ENCODE measurements around the gene ATP2B2.
A peak's percentile ranks its signal among the peaks of the same experiment; 100 is the strongest.

ATP2B2 gene

DNA sequence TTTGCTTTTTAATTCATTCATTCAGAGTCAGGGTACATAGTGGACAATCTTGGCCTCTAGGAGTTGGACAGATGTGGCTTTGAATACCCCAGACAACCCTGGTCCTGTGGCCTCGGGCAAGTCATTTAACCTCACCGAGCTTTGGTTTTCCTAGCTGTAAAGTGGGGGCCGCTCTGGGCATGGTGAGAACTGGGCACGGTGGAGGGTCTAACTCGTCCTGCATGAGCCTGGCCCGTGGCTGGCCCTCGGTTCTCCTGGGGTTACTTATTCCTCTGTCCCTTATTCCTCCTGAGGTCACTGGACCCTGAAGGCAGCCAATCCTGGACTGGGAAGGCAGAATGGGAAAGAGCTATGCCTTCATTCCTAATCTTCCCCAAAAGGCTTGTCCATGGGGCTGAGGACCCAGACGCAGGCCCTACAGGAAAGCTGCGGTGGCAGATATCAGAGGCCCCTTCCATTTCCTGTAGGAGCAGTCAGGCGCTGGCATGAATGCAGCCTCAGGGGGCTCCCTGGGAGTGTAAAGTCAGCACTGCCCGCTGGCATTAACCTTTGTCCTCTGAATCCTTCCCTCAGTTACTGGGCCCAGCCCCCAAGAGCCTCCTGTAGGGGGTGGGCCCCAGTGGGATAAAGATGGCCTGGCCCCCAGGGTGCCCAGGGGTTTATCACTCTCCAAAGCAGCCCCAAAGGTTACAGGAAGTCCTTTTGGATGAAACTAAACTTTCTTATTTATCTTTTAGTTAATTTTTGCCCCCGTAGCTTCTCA is 166.6 kb downstream of the ATP2B2 start:
- no peak for DNase-seq

DNA sequence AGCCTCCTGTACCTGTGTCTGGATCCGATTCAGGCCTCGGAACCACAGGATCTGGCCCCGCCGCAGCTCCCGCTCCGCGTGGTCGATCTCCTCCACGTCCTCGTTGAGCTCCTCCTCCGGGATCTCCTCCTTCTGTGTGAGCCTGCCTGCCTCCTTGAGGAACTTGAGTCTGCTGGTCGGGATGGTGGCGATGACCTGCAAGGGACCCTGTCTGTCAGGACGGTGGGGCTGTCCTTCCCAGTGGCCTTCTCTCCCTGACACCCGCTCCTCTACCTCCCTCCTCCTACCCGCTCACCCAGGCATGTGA is 167.3 kb downstream of the ATP2B2 start:
- no peak for DNase-seq

DNA sequence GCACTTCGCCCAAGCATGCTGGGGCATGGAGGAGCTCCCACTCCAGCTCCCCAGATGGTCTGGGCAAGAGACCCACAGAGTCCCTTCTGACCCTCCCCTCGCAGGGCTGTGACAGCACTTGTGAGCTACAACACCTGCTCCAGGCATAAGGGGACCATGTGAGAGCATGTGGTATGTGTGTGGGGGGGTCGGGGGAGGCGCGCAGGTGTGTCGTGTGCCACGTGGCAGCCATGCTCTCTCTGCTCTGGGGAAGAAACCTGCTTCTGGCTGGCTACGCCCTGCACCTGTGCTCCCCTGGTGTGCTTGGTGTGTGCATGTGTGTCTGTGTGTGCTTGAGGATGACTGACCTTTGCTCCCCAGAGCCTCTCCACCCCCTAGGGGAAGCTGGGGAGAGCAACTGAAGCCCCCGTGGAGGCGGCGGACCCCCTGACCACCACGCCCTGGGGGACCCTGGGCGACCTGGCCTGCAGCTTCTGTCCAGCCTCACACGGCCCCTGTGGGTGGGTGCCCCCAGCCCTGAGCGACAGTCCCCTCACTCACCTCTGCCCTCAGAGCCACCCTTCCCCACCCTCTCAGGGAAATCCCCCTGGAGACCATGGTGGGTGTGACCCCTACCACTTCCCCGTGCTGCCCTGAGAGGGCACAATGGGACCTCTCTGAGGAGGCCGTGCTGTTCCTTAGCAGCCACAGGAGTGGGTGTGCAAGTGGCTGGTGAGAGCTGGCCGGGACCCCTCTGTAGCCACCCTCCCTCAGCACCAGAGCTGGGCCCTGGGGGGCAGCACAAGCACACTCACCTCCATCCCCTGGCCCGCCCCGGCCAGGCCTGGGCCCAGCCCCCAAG is 167.8 kb downstream of the ATP2B2 start:
- no peak for DNase-seq

DNA sequence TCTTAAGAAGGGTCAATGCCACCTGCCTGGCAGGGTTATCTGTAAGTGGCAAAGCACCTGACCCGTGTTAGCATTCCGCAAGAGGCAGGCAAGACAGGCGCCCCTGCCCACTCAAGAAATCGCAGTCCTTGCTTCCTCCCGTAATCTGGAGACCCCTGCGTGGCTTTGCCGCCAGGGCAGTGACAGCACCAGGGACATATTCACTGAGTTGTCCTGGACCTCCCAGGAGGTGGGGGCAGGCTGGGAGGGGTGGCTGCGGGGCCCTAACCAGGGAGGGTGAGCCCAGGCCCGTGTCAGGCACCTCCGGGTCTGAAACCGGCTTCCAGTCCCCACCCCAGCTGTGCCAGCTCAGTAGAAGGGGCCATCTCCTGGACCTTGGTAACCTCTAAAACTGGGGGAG is 168.6 kb downstream of the ATP2B2 start:
- no peak for DNase-seq

DNA sequence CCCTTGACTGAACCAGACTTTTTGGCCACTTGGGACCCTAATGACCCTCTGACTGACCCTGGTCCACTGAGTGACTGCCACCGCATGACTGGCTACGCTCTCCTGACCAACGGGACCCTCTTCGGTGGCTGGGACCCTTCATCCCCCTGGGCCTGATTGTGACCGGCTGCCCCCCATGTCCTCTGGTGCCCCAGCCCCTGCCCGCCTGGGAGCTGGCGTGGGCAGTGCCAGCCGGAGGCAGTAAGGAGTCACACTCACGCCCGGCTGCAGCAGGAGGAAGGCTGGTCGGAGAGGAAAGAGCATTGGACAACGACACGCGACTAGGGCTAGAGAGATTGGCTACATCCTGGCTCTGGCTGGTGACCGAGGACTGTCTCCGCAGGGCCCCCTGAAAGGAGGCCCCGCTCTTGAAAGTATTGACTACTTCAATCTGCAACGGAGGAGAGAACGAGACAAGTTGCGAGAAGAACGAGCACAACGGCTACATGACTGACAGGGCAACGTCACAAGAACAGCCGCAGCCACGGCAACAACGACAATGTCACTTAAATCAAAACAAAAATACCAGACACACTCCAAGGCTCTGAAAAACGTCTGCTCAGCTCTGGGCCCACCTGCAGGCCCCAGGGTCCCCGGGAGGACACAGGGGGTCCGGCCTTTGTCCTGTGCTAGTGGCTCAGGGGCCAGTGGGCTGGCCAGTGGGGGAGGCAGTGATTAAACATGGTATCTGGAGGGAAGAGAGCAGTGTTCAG is 169.3 kb downstream of the ATP2B2 start:
- no peak for DNase-seq

DNA sequence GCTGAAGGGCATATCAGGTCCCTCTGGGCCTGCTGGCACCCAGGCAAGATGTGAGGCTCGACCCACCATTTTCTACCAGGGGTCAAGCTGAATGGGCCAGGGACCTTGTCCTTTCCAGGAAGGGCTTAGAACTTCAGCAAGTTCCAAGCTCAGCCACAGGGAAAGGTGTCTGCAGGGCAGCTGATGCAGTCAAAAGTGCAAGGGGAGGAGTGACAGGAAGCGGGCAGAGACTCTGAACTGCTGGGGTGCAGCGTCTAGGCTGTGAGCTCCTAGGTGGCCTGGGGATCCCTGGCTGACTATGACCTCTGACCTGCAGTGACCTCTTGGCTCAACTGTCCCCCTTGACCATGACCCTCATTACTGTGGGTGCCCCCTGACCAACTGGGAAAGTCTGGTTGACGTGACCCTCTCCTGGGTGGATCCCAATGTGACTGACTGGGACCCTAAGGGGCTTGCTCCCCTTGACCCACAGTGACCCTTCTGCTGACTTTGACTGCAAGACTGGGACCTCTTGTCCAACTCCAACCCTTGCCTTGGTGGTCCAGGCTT is 170.1 kb downstream of the ATP2B2 start:
- no peak for DNase-seq

DNA sequence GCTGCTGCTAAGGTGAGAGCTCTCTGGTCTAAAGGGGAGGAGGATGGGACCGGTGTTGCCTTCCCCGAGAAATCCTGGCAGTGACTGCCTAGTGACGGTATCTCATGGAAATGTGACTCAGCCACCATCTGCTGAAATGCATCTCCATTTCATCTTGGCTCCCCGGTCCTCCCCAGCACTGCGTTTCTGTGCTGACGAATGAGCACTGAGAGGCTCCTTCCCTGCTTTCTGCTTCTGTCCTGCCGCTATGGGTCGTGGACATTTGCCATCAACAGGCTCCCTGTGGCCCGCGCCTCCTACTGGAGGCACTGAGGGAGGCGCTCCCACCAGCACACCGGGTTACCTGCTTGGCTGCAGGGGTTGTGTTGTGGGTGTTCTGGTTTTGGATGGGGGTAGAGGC is 170.9 kb downstream of the ATP2B2 start:
- DNase-seq: no peak

DNA sequence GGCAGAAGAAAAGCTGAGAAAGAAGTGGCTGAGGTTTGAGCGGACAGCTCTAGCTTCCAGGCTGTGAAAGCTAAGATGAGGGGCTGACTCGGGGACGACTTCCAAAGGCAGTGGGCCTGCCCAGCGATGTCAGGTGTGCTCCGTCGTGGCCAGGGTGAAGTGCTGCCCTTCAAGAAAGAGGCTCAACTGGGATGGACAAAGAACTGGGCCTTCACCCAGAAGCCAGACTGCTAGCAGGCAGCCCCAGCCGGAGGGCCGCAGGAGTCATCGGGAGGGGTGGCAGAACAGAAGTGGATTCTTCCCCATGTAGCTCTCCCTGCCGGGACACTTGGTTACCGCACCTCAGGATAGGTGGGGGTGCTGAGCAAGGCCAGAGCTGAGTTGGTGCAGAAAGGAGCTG is 171.3 kb downstream of the ATP2B2 start:
- DNase-seq: no peak

DNA sequence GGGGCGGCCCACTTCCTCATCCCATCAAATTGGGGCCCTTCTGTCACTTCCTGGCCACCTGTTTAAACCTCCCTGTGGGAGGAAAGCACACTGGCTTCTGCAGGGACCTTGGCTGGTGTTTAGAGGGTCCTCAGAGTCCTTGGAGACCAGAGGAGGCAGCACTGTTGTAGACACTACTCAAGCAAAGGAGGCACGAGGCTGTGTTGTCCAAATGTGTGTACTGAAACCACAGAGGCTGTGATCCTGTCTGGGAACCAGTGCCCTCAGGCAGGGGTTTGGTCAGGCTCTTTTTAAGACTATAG is 172.1 kb downstream of the ATP2B2 start:
- DNase-seq: no peak

DNA sequence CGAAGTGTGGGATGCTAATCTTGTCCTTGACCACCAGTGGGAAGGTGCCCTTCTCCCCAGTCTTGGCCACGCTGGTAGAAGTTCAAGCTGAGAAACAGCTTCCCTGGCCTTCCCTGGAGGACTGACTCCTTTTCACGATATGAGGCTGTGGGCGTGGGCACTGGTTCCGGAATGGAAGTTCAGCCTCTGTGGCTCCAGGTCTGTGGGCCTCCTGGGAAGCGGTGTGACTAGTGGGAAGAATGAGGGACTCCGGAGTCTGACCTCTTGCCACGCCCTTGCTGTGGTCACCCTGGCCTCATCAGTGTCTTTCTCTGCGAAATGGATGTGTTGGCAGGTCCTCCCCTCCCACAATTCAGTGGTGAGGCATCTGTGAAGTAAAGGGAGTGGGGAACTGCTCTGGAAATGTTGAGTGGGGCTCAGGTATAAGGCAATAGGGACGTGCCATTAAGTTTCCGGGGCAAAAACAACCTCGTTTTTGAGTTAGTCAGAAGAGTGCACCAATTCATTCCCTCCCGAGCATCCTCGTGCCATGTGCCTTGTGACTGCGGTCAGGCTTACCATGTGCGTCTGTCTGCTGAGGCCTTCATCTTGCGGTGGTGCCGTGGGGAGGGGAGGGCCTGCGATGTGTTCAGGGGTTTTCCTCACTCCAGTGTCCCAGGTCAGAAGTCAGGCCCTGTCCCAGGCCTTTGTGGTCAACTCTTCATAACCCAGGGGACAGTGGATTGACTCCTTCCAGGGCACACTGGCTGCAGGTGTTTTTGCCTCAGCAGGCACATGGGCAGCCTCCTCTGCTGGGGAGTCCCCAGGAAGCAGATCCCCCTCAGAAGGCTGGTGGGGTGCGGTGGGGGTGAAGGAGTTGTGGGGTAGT is 172.7 kb downstream of the ATP2B2 start:
- no peak for DNase-seq

DNA sequence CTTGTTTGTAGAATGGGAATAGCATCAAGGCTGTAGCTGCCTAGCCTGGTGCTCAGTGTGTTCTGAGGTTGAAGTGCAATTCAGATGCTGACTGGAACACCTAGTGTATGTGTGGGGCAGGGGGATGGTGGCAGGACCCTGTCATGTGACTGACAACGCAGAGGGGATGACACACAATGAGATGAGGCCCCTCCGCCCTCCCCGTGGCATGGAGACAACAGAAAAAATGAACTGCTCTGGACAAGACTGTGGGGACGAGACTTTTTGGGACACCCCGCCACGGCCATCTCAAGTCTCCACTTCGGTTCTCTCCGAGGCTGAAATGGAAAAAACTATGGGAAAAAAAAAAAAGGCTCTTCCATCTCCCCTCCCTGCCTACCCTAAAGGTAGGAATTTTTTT is 174.1 kb downstream of the ATP2B2 start:
- DNase-seq: no peak

DNA sequence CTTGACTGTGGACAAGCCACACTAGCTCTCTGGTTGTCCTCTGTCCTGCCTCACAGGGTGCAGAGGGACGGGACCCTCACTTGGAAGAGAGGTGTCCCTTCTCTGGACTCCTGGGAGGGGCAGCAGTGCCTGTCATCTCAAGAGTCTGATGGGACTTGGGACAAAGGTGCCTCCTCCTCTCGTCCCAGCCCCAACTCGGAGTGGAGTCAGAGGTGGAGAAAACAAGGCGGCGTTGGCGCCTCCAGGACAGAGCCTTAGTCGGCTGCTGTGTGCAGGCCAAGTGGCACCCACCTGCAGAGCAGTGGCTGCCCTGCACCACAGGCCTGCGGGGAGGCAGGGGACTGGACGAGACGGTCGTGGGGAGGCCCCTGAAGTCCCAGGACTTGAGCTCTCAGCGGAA is 175.1 kb downstream of the ATP2B2 start:
- DNase-seq: no peak

DNA sequence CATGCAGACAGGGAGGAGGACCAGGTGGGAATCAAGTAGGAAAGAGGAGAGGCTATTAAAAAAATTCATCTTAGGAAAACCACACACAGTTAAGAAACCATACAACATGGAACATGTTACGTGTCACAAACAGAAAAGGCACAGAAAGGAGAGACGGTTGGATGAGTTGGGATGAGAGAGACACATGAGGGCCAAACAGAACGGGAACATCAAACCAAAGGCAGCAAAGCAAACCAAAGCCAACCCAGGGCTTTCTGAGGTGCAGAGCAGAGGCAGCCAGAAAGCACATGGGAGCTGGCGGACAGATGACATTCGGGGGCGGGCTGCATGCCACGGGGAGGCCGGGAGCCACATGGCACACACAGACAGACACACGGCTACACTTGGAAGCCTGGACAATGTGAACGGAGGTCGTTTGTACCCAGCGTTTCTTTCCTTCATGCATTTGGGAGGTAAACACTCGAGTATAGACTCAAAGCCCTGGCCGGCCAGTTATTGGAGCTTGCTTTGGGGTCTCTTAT is 175.8 kb downstream of the ATP2B2 start:
- DNase-seq: no peak

DNA sequence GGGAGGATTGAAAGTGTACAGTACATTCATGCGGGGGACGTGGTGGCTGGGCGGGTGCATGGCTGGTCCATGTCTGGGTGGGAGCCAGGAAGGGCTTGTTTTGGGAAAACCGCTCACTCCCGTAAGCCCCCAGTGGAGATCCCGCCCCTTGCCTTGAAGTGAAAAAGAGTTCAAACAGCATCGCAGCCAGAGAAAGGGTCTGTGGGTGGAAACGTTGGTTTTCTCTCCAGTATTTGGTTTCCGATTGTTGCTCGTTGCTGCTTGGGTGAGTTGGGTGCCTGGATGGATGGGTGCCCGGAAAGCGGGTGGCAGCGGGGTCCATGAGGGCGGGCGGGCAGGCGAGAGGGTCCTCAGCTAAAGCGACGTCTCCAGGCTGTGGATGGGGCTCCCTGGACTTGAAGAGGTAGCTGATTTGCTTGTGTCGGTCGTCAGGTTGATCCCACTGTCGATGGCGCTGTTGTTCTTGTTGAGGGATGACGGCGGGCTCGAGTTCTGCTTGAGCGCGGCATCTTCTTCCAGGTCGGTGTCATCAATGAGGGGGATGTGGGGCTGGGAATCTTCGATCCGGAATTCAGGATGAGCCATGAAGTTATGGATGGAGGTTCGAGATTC is 176.8 kb downstream of the ATP2B2 start:
- no peak for DNase-seq

DNA sequence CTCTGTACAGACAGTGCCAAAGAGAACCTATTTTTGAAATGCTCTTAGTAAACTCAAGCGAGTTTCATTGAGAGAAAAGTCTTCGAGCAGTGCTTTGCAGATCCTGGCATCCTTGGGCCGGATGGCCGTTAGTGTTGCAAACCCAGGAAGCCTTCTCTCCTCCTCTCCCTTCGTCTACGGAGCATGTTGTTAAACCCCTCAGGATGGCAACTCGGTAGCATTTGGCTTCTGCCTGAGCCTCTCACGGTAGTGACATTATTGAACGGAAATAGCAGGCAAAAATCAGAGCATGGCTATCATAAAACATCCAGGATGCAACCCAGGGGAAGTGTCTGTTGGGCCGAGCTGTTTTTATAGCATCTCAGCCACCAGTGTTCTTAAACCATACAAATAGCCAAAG is 177.8 kb downstream of the ATP2B2 start:
- DNase-seq: no peak

DNA sequence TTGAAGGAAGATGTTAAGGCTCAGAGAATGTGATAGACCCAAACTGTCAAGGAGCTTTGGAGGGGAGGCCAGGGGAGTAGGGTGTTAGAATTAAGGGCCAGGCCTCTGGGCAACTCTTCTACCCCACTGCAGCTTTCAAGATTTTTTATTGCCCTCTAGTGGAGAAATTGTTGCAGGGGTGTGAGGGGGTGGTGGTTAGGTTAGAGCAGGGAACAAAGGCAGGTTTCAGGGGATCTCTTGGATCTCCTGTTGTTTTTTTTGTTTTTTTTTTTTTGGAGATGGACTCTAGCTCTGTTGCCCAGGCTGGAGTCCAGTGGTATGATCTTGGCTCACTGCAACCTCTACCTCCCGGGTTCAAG is 183.1 kb downstream of the ATP2B2 start:
- peak; percentile 13 for DNase-seq

DNA sequence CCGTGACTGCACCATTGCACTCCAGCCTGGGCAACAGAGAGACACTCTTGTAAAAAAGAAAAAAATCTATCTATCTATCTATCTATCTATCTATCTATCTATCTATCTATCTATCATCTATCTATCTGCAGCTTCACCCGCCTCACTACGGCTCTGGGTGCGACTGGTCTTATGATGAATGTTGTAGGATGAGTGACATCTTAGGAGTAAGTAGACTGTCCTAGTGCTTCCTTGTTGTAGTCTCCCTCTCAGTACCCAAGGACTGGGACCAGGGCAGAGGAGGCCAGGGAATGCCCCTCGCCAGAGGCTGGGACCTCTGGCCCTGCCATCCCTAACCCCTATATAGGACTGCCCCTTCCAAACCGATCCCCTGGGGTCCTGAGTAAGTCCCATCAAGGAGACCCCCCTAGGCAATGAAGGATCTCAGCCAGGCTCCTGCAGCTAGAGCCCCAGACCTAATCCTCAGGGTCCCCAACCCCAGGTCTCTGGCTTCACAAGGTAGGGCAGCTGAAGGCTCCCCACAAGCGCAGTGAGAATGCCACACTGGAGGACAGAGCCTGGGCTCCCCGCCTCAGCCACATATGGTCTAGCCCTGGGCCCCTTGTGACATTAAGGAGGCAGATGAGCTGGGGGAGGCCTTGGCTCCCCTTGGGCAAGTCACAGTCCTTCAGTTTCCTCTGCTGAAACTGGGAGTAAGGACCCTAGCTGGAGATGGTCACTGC is 183.6 kb downstream of the ATP2B2 start:
- no peak for DNase-seq

DNA sequence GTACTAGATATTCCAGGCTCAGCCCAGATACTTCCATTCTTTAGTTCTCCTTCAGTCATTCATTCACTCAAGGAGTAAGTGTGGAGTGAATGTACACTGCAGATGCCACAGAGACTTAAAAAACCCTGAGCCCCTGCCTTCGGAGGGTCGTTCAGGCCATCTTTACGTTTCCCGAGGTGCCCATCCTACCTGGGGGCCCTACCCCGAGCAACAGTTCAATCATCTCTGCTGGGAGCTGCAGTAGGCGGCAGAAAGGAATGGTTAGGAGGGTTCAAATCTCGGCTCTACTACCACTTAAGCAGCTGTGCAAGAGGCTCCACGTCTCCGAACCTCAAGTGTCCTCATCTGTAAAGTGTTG is 185.1 kb downstream of the ATP2B2 start:
- DNase-seq: no peak

DNA sequence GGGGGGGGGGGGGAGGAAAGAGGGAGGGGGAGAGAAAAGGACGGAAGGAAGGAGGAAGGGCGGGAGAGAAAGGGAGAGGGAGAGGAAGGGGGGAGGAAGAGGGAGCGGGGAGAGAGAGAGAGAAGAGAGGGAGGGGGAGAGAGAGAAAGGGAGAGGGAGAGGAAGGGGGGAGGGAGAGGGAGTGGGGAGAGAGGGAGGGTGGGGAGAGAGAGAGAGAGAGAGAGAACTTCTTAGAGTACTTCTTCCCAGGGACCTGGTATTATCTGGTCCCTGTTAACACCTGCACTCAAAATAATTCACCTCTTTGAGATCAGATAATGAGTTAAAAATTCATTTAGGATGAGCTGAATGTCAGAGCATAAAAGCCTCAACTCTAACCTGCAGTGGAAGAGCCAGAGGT is 185.6 kb downstream of the ATP2B2 start:
- DNase-seq: no peak

DNA sequence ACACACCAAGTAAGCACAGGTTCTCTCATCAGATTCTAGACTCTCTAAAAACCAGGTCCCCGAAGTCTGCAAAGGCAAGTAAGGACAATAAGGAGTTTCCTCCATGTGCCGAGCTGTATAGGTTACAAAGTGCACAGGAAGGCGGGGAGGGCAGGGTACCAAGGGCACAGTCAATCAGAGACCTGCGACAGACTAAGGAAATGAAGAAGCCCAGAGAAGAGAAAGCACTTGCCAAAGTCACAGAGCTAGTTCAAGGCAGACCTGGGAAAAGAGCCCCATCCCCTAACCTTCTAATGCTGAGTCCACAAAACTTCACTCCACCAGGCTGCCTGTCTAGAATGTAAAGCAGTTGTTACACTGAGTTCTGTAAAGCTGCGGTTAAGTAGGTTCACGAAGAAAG is 186.1 kb downstream of the ATP2B2 start:
- no peak for DNase-seq

DNA sequence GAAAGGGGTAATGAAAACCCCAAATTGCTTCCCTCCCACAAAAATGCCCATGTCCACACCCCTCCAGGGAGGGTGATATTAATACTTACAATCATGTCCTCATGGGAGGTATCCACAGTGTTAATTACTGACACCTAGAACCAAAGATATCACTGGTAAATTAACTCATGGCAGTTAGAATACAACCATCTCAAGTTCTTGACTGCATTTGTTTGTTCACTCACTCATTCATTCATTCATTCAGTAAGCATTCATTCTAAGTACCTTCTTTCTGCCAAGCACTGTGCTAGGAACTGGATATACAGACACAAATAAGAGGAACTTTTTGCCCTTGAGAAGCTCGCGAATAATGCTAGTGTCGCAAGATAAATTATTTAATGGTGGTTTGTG is 187.4 kb downstream of the ATP2B2 start:
- DNase-seq: no peak

All from CD4-positive, alpha-beta T cell treated with Interleukin-6 for 4 hours (primary cell).